ENCODE data around the gene FRG1. TPM values are rescaled to one million over a fixed set of nuclear protein-coding genes. Genes with fewer than 3 reads are reported as not detected.
A peak's percentile ranks its signal among the peaks of the same experiment; 100 is the strongest.
"Not testable (repeated sequence)": the region's sequence is repeated elsewhere in the genome, so short reads cannot be mapped to it uniquely, and the experiment has no call there.

The FRG1 gene
- total and polyA plus RNA-seq, 4 donors: 28.5 to 59.7 (median 31.6) TPM

- WGBS, 2 donors: 75 to 81% methylated on average over 1 of the region's 1 CpG
- DNase-seq (no peak), ATAC-seq (ENCODE audit: insufficient read depth, low FRiP score) (no peak)
- Histone ChIP-seq H3K36me3 (ENCODE audit: control insufficient read depth in 4 of 4, insufficient read depth in 4 of 4, low read length in 4 of 4) (no peaks in the 10 kb centered on the region), H3K27ac (ENCODE audit: low read depth in 1 of 2, low read length in 1 of 2) (no peak overlapping the region), H3K4me1 (ENCODE audit: control insufficient read depth in 5 of 5, insufficient read depth in 5 of 5, low read length in 5 of 5) (no peaks in the 10 kb centered on the region), H3K9me3 (ENCODE audit: control insufficient read depth in 4 of 4, insufficient read depth in 3 of 4, low read length in 3 of 4) (peaks cover 0 to 14% (median 3%) of the 10 kb centered on the region in 4 donors), H3K27me3 (ENCODE audit: control insufficient read depth in 3 of 3, insufficient read depth in 3 of 3, low read length in 2 of 3) (no peaks in the 10 kb centered on the region), H3K4me3 (no peak overlapping the region), H3K9ac (ENCODE audit: insufficient read depth in 1 of 2, low read length in 2 of 2) (no peak overlapping the region)
- TF ChIP-seq, protein P1, sequence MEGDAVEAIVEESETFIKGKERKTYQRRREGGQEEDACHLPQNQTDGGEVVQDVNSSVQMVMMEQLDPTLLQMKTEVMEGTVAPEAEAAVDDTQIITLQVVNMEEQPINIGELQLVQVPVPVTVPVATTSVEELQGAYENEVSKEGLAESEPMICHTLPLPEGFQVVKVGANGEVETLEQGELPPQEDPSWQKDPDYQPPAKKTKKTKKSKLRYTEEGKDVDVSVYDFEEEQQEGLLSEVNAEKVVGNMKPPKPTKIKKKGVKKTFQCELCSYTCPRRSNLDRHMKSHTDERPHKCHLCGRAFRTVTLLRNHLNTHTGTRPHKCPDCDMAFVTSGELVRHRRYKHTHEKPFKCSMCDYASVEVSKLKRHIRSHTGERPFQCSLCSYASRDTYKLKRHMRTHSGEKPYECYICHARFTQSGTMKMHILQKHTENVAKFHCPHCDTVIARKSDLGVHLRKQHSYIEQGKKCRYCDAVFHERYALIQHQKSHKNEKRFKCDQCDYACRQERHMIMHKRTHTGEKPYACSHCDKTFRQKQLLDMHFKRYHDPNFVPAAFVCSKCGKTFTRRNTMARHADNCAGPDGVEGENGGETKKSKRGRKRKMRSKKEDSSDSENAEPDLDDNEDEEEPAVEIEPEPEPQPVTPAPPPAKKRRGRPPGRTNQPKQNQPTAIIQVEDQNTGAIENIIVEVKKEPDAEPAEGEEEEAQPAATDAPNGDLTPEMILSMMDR (IDR thresholded peaks at IDR 0.05; ENCODE audit: control extremely low read depth, extremely low read depth): no peak
Observed at GRCh38 chr4:189921058-189921457, 19.6 kb upstream of the FRG1 start.

DNA sequence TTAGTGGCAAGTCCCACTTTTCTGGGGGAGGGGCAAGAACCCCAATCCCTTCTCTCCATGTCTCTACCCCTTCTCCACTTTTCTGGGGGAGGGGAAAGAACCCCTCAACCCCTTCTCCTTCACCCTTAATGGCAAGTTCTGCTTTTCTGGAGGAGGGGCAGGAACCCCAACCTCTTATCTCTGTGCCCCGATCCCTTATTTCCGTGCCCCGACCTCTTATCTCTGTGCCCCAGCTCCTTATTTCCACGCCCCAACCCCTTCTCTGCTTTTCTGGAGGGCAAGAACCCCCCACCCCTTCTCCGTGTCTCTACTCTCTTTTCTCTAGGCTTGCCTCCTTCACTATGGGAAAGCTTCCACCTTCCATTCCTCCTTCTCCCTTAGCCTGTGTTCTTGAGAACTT lies 13.9 kb upstream of the FRG1 start:
- not testable (repeated sequence) for ATAC-seq (ENCODE audit: insufficient read depth, low FRiP score); H3K9me3 ChIP-seq (ENCODE audit: control insufficient read depth in 4 of 4, insufficient read depth in 3 of 4, low read length in 3 of 4); H3K9ac ChIP-seq (ENCODE audit: insufficient read depth in 1 of 2, low read length in 2 of 2); H3K27ac ChIP-seq (ENCODE audit: low read depth in 1 of 2, low read length in 1 of 2); H3K4me3 ChIP-seq; DNase-seq; H3K27me3 ChIP-seq (ENCODE audit: control insufficient read depth in 3 of 3, insufficient read depth in 3 of 3, low read length in 2 of 3); H3K4me1 ChIP-seq (ENCODE audit: control insufficient read depth in 5 of 5, insufficient read depth in 5 of 5, low read length in 5 of 5); H3K36me3 ChIP-seq (ENCODE audit: control insufficient read depth in 4 of 4, insufficient read depth in 4 of 4, low read length in 4 of 4)
- 86 to 88% methylated on average over 5 of the region's 5 CpGs for WGBS, 2 donors

DNA sequence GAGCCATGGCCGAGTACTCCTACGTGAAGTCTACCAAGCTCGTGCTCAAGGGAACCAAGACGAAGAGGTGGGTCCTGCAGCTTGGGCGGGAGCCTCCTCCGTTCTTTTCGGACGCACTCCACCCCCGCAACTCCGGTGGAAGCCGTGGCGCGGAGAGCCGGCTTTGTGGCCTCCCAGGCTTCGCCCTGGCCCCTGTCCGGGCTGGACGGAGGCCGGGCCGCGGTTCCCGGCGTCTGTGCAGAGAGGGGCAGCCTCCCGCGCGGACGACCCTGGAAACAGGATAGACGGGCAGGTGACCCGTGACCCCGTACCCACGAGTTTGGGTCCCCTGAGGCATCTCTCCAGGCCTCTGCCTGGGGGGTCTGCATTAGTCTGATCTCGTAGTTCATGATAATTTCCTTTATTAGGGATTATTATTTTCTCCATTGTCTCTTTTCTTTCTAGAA lies 356 bp downstream of the FRG1 start:
- Histone ChIP-seq H3K9ac (ENCODE audit: insufficient read depth in 1 of 2, low read length in 2 of 2) (peak overlapping the region; percentile 63 to 83), H3K4me3 (peak overlapping the region; percentile 89), H3K36me3 (ENCODE audit: control insufficient read depth in 4 of 4, insufficient read depth in 4 of 4, low read length in 4 of 4) (peaks cover 0 to 2% (median 0%) of the 10 kb centered on the region in 4 donors), H3K27ac (ENCODE audit: low read depth in 1 of 2, low read length in 1 of 2) (peak overlapping the region; percentile 79 to 98), H3K27me3 (ENCODE audit: control insufficient read depth in 3 of 3, insufficient read depth in 3 of 3, low read length in 2 of 3) (no peaks in the 10 kb centered on the region), H3K9me3 (ENCODE audit: control insufficient read depth in 4 of 4, insufficient read depth in 3 of 4, low read length in 3 of 4) (no peaks in the 10 kb centered on the region), H3K4me1 (ENCODE audit: control insufficient read depth in 5 of 5, insufficient read depth in 5 of 5, low read length in 5 of 5) (peaks cover 0 to 10% (median 3%) of the 10 kb centered on the region in 5 donors)
- DNase-seq (no peak), ATAC-seq (ENCODE audit: insufficient read depth, low FRiP score) (peak; percentile 34)
- WGBS, 2 donors: 2 to 3% methylated on average over 31 of the region's 31 CpGs
- TF ChIP-seq, protein P1 (IDR thresholded peaks at IDR 0.05; ENCODE audit: control extremely low read depth, extremely low read depth): no peak

DNA sequence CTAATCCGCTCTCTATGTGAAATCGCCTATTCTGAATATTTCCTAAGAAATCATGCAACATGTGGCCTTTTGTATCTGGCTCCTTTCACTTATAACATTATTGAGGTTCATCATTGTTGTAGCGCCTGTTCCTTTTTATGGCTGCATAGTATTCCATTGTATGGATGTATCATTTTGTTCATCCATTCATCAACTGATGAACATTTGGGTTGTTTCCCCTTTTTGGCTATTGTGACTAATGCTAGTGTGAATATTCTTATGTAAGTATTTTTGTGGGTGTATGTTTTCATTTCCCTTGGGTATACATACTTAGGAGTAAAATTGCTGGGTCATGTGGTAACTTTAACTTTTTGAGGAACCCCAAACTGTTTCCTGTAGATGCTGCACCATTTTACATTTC lies 1.7 kb downstream of the FRG1 start:
- ATAC-seq (ENCODE audit: insufficient read depth, low FRiP score); H3K27me3 ChIP-seq (ENCODE audit: control insufficient read depth in 3 of 3, insufficient read depth in 3 of 3, low read length in 2 of 3); DNase-seq; H3K9ac ChIP-seq (ENCODE audit: insufficient read depth in 1 of 2, low read length in 2 of 2); H3K9me3 ChIP-seq (ENCODE audit: control insufficient read depth in 4 of 4, insufficient read depth in 3 of 4, low read length in 3 of 4); H3K4me3 ChIP-seq; H3K36me3 ChIP-seq (ENCODE audit: control insufficient read depth in 4 of 4, insufficient read depth in 4 of 4, low read length in 4 of 4); H3K27ac ChIP-seq (ENCODE audit: low read depth in 1 of 2, low read length in 1 of 2); H3K4me1 ChIP-seq (ENCODE audit: control insufficient read depth in 5 of 5, insufficient read depth in 5 of 5, low read length in 5 of 5): not testable (repeated sequence)
- 93 to 96% methylated on average over 3 of the region's 3 CpGs for WGBS, 2 donors

GRCh38 chr4:189944077-189944476 lies 3.4 kb downstream of the FRG1 start:
- not testable (repeated sequence) for ATAC-seq (ENCODE audit: insufficient read depth, low FRiP score); DNase-seq; H3K36me3 ChIP-seq (ENCODE audit: control insufficient read depth in 4 of 4, insufficient read depth in 4 of 4, low read length in 4 of 4); H3K4me3 ChIP-seq; H3K27me3 ChIP-seq (ENCODE audit: control insufficient read depth in 3 of 3, insufficient read depth in 3 of 3, low read length in 2 of 3); H3K9ac ChIP-seq (ENCODE audit: insufficient read depth in 1 of 2, low read length in 2 of 2); H3K4me1 ChIP-seq (ENCODE audit: control insufficient read depth in 5 of 5, insufficient read depth in 5 of 5, low read length in 5 of 5); H3K27ac ChIP-seq (ENCODE audit: low read depth in 1 of 2, low read length in 1 of 2); H3K9me3 ChIP-seq (ENCODE audit: control insufficient read depth in 4 of 4, insufficient read depth in 3 of 4, low read length in 3 of 4)
- WGBS, 2 donors: 81 to 95% methylated on average over 5 of the region's 5 CpGs

DNA sequence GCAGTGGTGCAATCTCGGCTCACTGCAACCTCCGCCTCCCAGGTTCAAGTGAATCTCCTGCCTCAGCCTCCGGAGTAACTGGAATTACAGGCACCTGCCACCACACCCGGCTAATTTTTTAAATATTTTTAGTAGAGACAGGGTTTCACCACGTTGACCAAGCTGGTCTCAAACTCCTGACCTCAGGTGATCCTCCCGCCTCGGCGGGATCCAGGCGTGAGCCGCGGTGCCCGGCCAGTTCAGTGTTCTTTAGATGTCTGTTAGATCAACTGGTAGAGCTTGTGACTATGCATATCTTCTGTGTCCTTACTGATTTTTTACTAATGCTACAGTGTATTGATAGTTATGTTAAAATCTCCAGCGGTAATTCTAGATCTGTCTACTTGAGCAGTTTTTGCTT lies 6.2 kb downstream of the FRG1 start:
- not testable (repeated sequence) for DNase-seq

DNA sequence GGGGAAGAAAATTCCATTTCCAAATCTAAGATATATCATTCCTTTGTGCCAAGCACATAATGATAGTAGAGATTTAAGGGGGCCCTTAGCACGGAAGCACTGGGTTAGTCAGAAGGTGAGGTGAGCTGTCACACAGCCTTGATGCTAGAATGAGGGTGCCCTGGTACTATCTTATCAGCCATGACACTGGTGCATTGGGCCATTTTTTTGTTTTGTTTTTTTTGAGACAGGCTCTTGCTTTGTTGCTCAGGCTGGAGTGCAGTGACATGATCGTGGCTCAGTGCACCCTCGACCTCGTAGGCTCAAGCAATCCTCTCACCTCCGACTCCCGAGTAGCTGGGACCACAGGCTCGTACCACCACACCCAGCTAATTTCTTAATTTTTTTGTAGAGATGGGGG lies 7.8 kb downstream of the FRG1 start:
- not testable (repeated sequence) for H3K27ac ChIP-seq (ENCODE audit: low read depth in 1 of 2, low read length in 1 of 2); H3K4me3 ChIP-seq; H3K36me3 ChIP-seq (ENCODE audit: control insufficient read depth in 4 of 4, insufficient read depth in 4 of 4, low read length in 4 of 4); H3K4me1 ChIP-seq (ENCODE audit: control insufficient read depth in 5 of 5, insufficient read depth in 5 of 5, low read length in 5 of 5); H3K27me3 ChIP-seq (ENCODE audit: control insufficient read depth in 3 of 3, insufficient read depth in 3 of 3, low read length in 2 of 3); H3K9me3 ChIP-seq (ENCODE audit: control insufficient read depth in 4 of 4, insufficient read depth in 3 of 4, low read length in 3 of 4); ATAC-seq (ENCODE audit: insufficient read depth, low FRiP score); H3K9ac ChIP-seq (ENCODE audit: insufficient read depth in 1 of 2, low read length in 2 of 2); DNase-seq
- 80 to 83% methylated on average over 7 of the region's 7 CpGs for WGBS, 2 donors

More for the DNA sequence above, 6.2 kb downstream of the FRG1 start:
- WGBS, 2 donors: 95 to 97% methylated on average over 13 of the region's 13 CpGs
- not testable (repeated sequence) for H3K36me3 ChIP-seq (ENCODE audit: control insufficient read depth in 4 of 4, insufficient read depth in 4 of 4, low read length in 4 of 4); H3K4me1 ChIP-seq (ENCODE audit: control insufficient read depth in 5 of 5, insufficient read depth in 5 of 5, low read length in 5 of 5); H3K9me3 ChIP-seq (ENCODE audit: control insufficient read depth in 4 of 4, insufficient read depth in 3 of 4, low read length in 3 of 4); H3K27me3 ChIP-seq (ENCODE audit: control insufficient read depth in 3 of 3, insufficient read depth in 3 of 3, low read length in 2 of 3); H3K4me3 ChIP-seq; H3K9ac ChIP-seq (ENCODE audit: insufficient read depth in 1 of 2, low read length in 2 of 2); H3K27ac ChIP-seq (ENCODE audit: low read depth in 1 of 2, low read length in 1 of 2); ATAC-seq (ENCODE audit: insufficient read depth, low FRiP score)
